ENCODE measurements around the gene LRRC42. TPM values are rescaled to one million over a fixed set of nuclear protein-coding genes. Genes with fewer than 3 reads are reported as not detected.

LRRC42 gene
- total and polyA plus RNA-seq, 2 experiments from 2014 or later: 39.3 to 49.6 TPM

GRCh38 chr1:53905509-53905908 is 40.6 kb upstream of the LRRC42 start:
- no peak overlapping the region for H3K4me3 ChIP-seq
- no peaks in the 10 kb centered on the region for H3K27me3 ChIP-seq
- TF ChIP-seq CTCF (IDR thresholded peaks at IDR 0.05; ENCODE audit: low read depth, low read length): no peak
- no peaks in the 10 kb centered on the region for H3K9me3 ChIP-seq (ENCODE audit: low read depth)
- no peaks in the 10 kb centered on the region for H3K36me3 ChIP-seq
- no peak overlapping the region for H3K27ac ChIP-seq
- no peak for DNase-seq (ENCODE audit: low read depth in 1 of 2, low spot score in 1 of 2)
- no peaks in the 10 kb centered on the region for H3K4me1 ChIP-seq (ENCODE audit: low read depth)

- Histone ChIP-seq H3K4me3 (no peak overlapping the region), H3K4me1 (ENCODE audit: low read depth) (no peaks in the 10 kb centered on the region), H3K36me3 (no peaks in the 10 kb centered on the region), H3K27ac (no peak overlapping the region), H3K9me3 (ENCODE audit: low read depth) (no peaks in the 10 kb centered on the region), H3K27me3 (no peaks in the 10 kb centered on the region)
- no peak for TF ChIP-seq CTCF (IDR thresholded peaks at IDR 0.05; ENCODE audit: low read depth, low read length)
- DNase-seq (ENCODE audit: low read depth in 1 of 2, low spot score in 1 of 2): no peak
These were observed 40.0 kb upstream of the LRRC42 start for GRCh38 chr1:53906121-53906520.

- Histone ChIP-seq H3K36me3 (no peaks in the 10 kb centered on the region), H3K9me3 (ENCODE audit: low read depth) (no peaks in the 10 kb centered on the region), H3K4me3 (no peak overlapping the region), H3K4me1 (ENCODE audit: low read depth) (no peaks in the 10 kb centered on the region), H3K27me3 (no peaks in the 10 kb centered on the region), H3K27ac (no peak overlapping the region)
- no peak for TF ChIP-seq CTCF (IDR thresholded peaks at IDR 0.05; ENCODE audit: low read depth, low read length)
- DNase-seq (ENCODE audit: low read depth in 1 of 2, low spot score in 1 of 2): peak; percentile 8 to 41
These were observed 36.2 kb upstream of the LRRC42 start for GRCh38 chr1:53909946-53910345.

GRCh38 chr1:53911442-53911841 is 34.7 kb upstream of the LRRC42 start:
- no peak overlapping the region for H3K27ac ChIP-seq
- H3K4me3 ChIP-seq: no peak overlapping the region
- DNase-seq (ENCODE audit: low read depth in 1 of 2, low spot score in 1 of 2): no peak
- H3K27me3 ChIP-seq: no peaks in the 10 kb centered on the region
- no peaks in the 10 kb centered on the region for H3K4me1 ChIP-seq (ENCODE audit: low read depth)
- no peaks in the 10 kb centered on the region for H3K9me3 ChIP-seq (ENCODE audit: low read depth)
- no peak for TF ChIP-seq CTCF (IDR thresholded peaks at IDR 0.05; ENCODE audit: low read depth, low read length)
- H3K36me3 ChIP-seq: no peaks in the 10 kb centered on the region

GRCh38 chr1:53913352-53914033 is 32.7 kb upstream of the LRRC42 start:
- H3K27me3 ChIP-seq: no peaks in the 10 kb centered on the region
- TF ChIP-seq CTCF (IDR thresholded peaks at IDR 0.05; ENCODE audit: low read depth, low read length): no peak

More at GRCh38 chr1:53913352-53914033, 32.7 kb upstream of the LRRC42 start:
- Histone ChIP-seq H3K27ac (no peak overlapping the region), H3K4me3 (no peak overlapping the region), H3K9me3 (ENCODE audit: low read depth) (no peaks in the 10 kb centered on the region), H3K4me1 (ENCODE audit: low read depth) (no peaks in the 10 kb centered on the region), H3K36me3 (no peaks in the 10 kb centered on the region)
- no peak for DNase-seq (ENCODE audit: low read depth in 1 of 2, low spot score in 1 of 2)
